Heart right ventricle (tissue), 16 donors: ENCODE data around the gene ZNF281. TPM values are rescaled to one million over a fixed set of nuclear protein-coding genes. Genes with fewer than 3 reads are reported as not detected.

Source experiments
- ATAC-seq, 8 donors: fragments of 200-7000 bp; cut with Tn5 transposase; one replicate each; pipeline ENCODE4 v1.9.1; 2020; ENCODE audit warnings: mild to moderate bottlenecking in 8 of 8, moderate library complexity in 8 of 8, moderate number of reproducible peaks in 1 of 8
- DNase-seq, 2 donors: peaks; one replicate each; pipeline ENCODE4 v3.0.0-alpha.2; 2020
- H3K27ac ChIP-seq, 10 donors: fragments of 200-600 bp; sonication (generic) in 2 of 10; one replicate each; pipeline versions ENCODE4 v1.5.0 to v1.8.0; 2020 to 2022; ENCODE audit warnings: mild to moderate bottlenecking in 3 of 10
- H3K27me3 ChIP-seq, 7 donors: fragments of 200-600 bp; one replicate each; pipeline ENCODE4 v1.8.0; 2021 to 2022; ENCODE audit warnings: mild to moderate bottlenecking in 2 of 7
- H3K36me3 ChIP-seq, 9 donors: fragments of 200-600 bp; sonication (generic) in 1 of 9; one replicate each; pipeline versions ENCODE4 v1.5.0 to v1.8.0; 2020 to 2022; ENCODE audit warnings: mild to moderate bottlenecking in 2 of 9
- H3K4me1 ChIP-seq, 9 donors: fragments of 200-600 bp; sonication (generic) in 1 of 9; one replicate each; pipeline versions ENCODE4 v1.5.0 to v1.8.0; 2020 to 2022; ENCODE audit warnings: mild to moderate bottlenecking in 4 of 9
- H3K4me3 ChIP-seq, 10 donors: fragments of 200-600 bp; sonication (generic) in 2 of 10; one replicate each; pipeline versions ENCODE4 v1.5.0 to v1.8.0; 2020 to 2022; ENCODE audit warnings: mild to moderate bottlenecking in 7 of 10, moderate library complexity in 2 of 10
- H3K9me3 ChIP-seq, 11 donors: fragments of 200-600 bp in 10 of 11; sonication (generic) in 2 of 11; one replicate each; pipeline versions ENCODE4 v1.5.0 to v1.8.0; 2013 to 2022; ENCODE audit warnings: mild to moderate bottlenecking in 2 of 11, control low read depth in 1 of 11, moderate library complexity in 1 of 11
- CTCF ChIP-seq, 9 donors: fragments of 200-600 bp; sonication (generic) in 2 of 9; IDR thresholded peaks; one replicate each; pipeline versions ENCODE4 v1.5.0 to v1.8.0; 2021 to 2022; ENCODE audit warnings: antibody characterized with exemption in 9 of 9, mild to moderate bottlenecking in 5 of 9, moderate library complexity in 1 of 9
- WGBS, 2 donors: extraction: QIAGEN DNeasy Blood & Tissue Kit; methylation state at CpG; one replicate each; pipeline ENCODE4 v1.1.7; 2013; ENCODE audit warnings: inconsistent platforms in 1 of 2; 5-methylcytosine and 5-hydroxymethylcytosine counted together
- intact Hi-C, 10 donors: fragments of 100-400 bp; cut with DNase I; formaldehyde crosslinking; loops; one replicate each; pipeline versions ENCODE4 v1.11.1 to v1.14.2; 2022
- polyA plus RNA-seq, 2 donors: library from polyadenylated mRNA; stranded (reverse); fragments of 200-250 nt; gene quantifications; one replicate each; pipeline ENCODE4 v1.2.3, GENCODE V29; 2013
- total RNA-seq, 10 donors: library from RNA; stranded (reverse); fragmentation: NEBNext Ultra II Directional in 3 of 10; extraction: Animal tissue kit (Norgen Biotek cat#: 25700) in 3 of 10; gene quantifications; one replicate each; pipeline versions ENCODE4 v1.2.1 to v1.2.4, GENCODE V29; 2021 to 2023
- donor health status: Arrhythmogenic right ventricular cardiomyopathy.
- donor health status: ischemic (EF 13 %, LVEDD 7.1; RV severe dilation, severe dysfunction).
- donor health status: healthy with polysubstance abuse.
- donor health status: DM: no; HTN: yes; CAD: no.
- donor health status: DM: no; HTN: no; CAD: no.
- donor health status: ischemic (EF 25% LVEDD 6.9; RV normal size, moderate dysfunction).
- donor health status: ischemic (EF 25% LVEDD 5.7; RV mildly dilated, moderate dysfunction).
- donor health status: healthy.
- donor health status: DM: yes; HTN: yes; CAD: no.
- donor health status: Ischemic cardiomyopathy.
- donor health status: ischemic (EF 35%, LVEDD 5.7; RV mildly dilated, moderate dysfunction).
- donor health status: nonischemic (EF 11% LVEDD 7.7; RV severe dilation, severe dysfunction).
- donor health status: DM: yes; HTN: yes; CAD: no.
- donor health status: PGD.
- donor health status: ischemic (EF 29% LVEDD 5.4; RV normal size, mild dysfunction).
- donor health status: nonischemic (EF 23%, LVEDD 6.1; RV moderate dilation, normal function).

ZNF281 gene
- total and polyA plus RNA-seq, 12 donors: 2.8 to 11.7 (median 8.8) TPM

GRCh38 chr1:200384818-200385390, 24.9 kb downstream of the ZNF281 start:
- H3K4me3 ChIP-seq: no peak overlapping the region

DNA sequence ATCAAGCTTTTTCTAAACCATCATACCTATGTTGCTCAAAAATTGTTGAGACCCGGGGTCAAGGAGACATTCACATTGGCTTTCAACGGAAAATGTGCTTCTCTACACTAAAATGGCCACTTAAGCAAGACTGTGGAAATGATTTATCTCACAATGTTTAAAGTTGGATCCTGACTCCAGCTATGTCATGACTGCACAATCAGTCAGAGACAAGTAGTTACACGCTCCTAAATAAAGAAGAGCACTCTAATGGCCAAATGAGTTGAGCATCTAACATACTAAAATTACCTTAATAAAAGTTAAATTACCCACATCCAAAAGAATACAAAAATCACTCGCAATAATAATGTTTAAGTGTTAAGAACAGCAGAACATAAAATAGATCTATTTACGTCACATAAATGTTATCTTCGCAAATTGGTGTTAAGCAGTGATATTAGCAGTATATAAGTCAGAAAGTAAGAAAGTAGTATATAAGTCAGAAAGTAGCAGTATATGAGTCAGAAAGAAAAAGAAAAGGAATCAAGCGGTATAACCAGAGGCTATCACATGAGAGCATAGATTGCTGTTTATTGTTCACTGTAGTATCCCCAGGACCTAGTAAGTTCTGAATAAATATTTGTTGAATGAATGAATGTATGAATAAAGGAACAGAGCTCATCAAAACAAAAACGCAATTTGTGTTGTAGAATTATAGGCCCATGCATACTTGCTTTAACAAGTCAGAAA, 28.4 kb downstream of the ZNF281 start:
- WGBS, 2 donors: 89 to 95% methylated on average over 8 of the region's 8 CpGs
- ATAC-seq: no peak
- Histone ChIP-seq H3K9me3 (no peaks in the 10 kb centered on the region), H3K4me1 (peaks cover 0 to 6% (median 0%) of the 10 kb centered on the region in 9 donors), H3K4me3 (no peak overlapping the region), H3K27me3 (no peaks in the 10 kb centered on the region), H3K27ac (no peak overlapping the region), H3K36me3 (no peaks in the 10 kb centered on the region)
- intact Hi-C loops: no loop called here
- DNase-seq: no peak
- no peak for TF ChIP-seq CTCF (IDR thresholded peaks at IDR 0.05)

More at GRCh38 chr1:200384818-200385390, 24.9 kb downstream of the ZNF281 start:
- ATAC-seq (no peak), DNase-seq (no peak)
- no peaks in the 10 kb centered on the region for H3K36me3 ChIP-seq
- TF ChIP-seq CTCF (IDR thresholded peaks at IDR 0.05): no peak
- intact Hi-C loops: no loop called here
- WGBS, 2 donors: 92 to 94% methylated on average over 11 of the region's 11 CpGs
- H3K9me3 ChIP-seq: no peaks in the 10 kb centered on the region
- no peaks in the 10 kb centered on the region for H3K4me1 ChIP-seq
- H3K27me3 ChIP-seq: no peaks in the 10 kb centered on the region
- no peak overlapping the region for H3K27ac ChIP-seq

- DNase-seq (no peak), ATAC-seq (no peak)
- no peak overlapping the region for H3K27ac ChIP-seq
- WGBS, 2 donors: 98 to 100% methylated on average over 1 of the region's 1 CpG
- H3K4me1 ChIP-seq: peaks cover 0 to 6% (median 0%) of the 10 kb centered on the region in 9 donors
- no peak for TF ChIP-seq CTCF (IDR thresholded peaks at IDR 0.05)
- no peak overlapping the region for H3K4me3 ChIP-seq
- intact Hi-C loops: no loop called here
- no peaks in the 10 kb centered on the region for H3K36me3 ChIP-seq
- H3K27me3 ChIP-seq: no peaks in the 10 kb centered on the region
- H3K9me3 ChIP-seq: no peaks in the 10 kb centered on the region
These were observed 29.2 kb downstream of the ZNF281 start for GRCh38 chr1:200380589-200381021.

GRCh38 chr1:200379940-200380588, 29.8 kb downstream of the ZNF281 start:
- H3K4me3 ChIP-seq: no peak overlapping the region
- no peaks in the 10 kb centered on the region for H3K36me3 ChIP-seq
- intact Hi-C loops: no loop called here
- 92 to 96% methylated on average over 3 of the region's 3 CpGs for WGBS, 2 donors
- H3K9me3 ChIP-seq: no peaks in the 10 kb centered on the region
- peaks cover 0 to 6% (median 0%) of the 10 kb centered on the region in 9 donors for H3K4me1 ChIP-seq
- H3K27ac ChIP-seq: no peak overlapping the region
- DNase-seq (no peak), ATAC-seq (no peak)
- no peaks in the 10 kb centered on the region for H3K27me3 ChIP-seq
- TF ChIP-seq CTCF (IDR thresholded peaks at IDR 0.05): no peak
